ENCODE measurements around the gene MYO1E.
A peak's percentile ranks its signal among the peaks of the same experiment; 100 is the strongest.

MYO1E gene

GRCh38 chr15:59315914-59316451 is 56.7 kb downstream of the MYO1E start:
- DNase-seq, result no peak

- peak in 1 of 2 donors; percentile 46 for DNase-seq
These were observed 58.9 kb downstream of the MYO1E start for GRCh38 chr15:59313641-59314332.

- DNase-seq, result peak; percentile 54 to 74
These were observed 60.5 kb downstream of the MYO1E start for GRCh38 chr15:59312205-59312604.

- no peak for DNase-seq
These were observed 61.5 kb downstream of the MYO1E start for GRCh38 chr15:59311195-59311594.

- DNase-seq, result no peak
These were observed 63.3 kb downstream of the MYO1E start for GRCh38 chr15:59309405-59309804.

DNA sequence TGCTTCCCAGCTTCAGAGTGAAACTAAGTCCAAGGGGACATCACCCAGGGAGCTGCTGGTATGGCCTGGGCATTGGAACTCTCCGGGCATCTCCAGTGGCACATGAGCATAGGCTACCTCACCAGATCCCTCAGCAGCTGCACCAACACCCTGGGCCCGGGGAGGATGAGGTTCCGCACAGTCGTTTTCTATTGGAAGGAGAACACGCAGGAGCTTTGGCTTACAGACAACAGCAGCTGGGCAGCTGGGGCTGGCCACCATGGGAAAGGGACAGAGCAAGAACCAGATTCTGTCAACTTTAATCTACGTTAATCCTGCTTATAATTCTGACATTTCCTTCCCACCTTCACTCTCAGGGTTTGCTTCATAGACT is 65.5 kb downstream of the MYO1E start:
- no peak for DNase-seq

DNA sequence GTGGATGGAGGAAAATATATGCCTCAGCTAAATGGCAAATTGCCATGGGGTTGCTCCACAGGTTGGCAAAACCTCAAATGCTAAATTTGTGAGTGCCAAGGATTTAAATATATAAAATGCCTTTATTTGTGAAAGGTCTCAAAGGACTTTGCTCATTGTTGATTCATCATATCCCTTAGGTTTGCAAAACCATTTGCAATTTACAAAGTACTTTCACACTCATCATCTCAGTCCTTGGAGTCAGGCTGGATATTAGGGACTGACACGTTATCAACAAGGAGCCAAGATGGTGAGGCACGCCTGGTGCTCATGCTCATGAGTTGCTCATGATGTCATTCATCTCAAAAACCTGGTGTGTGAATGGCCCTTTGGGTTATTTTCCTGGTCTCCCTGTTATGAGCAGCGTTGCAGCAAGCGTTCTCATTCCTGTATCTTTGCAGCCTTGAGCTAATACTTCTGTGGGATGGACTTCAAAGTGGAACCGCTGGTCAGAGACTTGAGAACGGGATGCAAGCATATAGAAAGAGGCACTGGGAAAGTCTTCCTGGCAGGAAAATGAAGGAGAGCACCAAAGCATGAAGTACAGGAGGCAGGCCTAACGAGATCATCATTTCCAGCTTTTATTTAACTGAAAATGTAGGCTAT is 66.0 kb downstream of the MYO1E start:
- no peak for DNase-seq

GRCh38 chr15:59304807-59305206 is 67.9 kb downstream of the MYO1E start:
- no peak for DNase-seq

DNA sequence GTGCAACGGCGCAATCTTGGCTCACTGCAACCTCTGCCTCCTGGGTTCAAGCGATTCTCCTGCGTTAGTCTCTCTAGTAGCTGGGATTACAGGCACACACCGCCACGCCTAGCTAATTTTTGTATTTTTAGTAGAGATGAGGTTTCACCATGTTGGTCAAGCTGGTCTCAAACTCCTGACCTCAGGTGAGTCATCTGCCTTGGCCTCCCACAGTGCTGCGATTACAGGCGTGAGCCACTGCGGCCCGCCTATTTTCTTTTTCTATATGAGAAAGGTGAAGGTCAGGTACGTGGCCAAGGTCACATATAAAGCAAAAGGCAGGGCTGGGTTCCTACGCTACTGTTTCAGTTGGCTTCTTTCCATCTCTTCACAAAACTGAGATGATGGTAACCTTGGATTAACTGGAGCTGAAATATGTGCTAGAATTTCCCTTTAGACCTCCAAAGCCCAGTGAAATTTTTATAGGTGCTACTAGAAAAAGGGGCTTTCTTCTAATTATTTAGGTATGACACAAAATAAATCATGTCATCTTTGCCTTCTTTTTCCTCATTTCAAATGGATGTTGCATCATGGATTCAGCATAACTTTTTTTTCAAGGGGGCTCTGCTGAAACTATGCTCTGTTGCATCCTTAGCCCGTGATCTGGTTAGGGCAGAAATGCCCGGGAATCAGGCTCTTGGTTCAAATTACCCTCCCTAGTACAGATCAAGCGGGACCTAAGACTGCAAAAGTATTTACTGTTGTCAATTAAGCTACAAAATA is 68.5 kb downstream of the MYO1E start:
- peak in 1 of 2 donors; percentile 51 for DNase-seq

DNA sequence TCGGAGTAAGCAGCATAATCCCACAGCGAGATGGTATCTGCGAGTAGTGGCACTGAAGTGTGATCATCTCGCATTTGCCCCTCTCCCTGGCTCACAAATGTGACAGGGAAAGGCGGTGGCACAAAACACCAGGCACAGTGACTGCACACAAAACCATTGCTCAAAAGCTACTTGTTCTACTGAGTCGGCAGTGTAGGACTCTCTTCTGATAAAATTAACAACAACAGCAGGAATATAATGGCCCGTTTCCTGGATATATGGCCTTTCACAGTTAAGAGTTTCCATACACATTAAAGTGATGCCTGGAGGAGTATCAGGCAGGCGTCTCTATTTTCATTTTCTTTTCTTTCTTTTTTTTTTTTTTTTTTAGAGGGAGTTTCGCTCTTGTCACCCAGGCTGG is 69.0 kb downstream of the MYO1E start:
- no peak for DNase-seq

GRCh38 chr15:59303136-59303535 is 69.5 kb downstream of the MYO1E start:
- DNase-seq, result no peak

- DNase-seq, result no peak
These were observed 71.1 kb downstream of the MYO1E start for GRCh38 chr15:59301527-59301926.

GRCh38 chr15:59300618-59301139 is 72.0 kb downstream of the MYO1E start:
- DNase-seq, result peak in 1 of 2 donors; percentile 22

- DNase-seq, result peak; percentile 98 to 99
These were observed 72.6 kb downstream of the MYO1E start for GRCh38 chr15:59299929-59300617.

GRCh38 chr15:59298854-59299250 is 73.8 kb downstream of the MYO1E start:
- DNase-seq, result no peak

DNA sequence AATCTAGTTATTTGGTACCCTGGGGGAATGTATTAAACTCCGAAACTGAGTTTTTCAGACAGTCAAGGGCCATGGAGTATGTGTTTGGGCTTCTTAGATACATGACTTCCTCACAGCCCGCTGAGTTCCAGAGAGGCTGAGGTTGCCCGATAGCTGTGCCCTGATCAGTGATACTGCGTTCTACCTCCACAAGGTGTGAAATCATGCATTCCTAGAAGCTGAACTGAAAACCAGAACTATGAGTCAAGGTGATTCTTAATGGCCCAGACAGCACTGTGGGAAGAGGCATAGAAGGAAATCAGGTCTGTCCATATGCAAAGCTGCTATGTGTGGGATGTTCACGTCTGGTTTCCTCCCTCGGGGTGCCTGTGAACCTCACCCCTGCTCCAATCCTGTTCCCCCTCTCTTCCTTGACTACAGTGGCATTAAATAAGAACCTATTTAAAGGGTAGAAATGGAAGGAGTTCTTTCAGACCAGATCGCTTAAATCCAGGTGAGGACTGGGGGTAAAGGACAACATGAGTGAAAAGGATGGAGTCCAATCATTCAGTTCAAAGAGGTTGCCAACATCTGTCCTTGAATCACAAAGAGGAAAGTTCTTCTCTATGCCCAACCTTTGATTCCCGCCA is 74.3 kb downstream of the MYO1E start:
- peak in 1 of 2 donors; percentile 29 for DNase-seq

DNA sequence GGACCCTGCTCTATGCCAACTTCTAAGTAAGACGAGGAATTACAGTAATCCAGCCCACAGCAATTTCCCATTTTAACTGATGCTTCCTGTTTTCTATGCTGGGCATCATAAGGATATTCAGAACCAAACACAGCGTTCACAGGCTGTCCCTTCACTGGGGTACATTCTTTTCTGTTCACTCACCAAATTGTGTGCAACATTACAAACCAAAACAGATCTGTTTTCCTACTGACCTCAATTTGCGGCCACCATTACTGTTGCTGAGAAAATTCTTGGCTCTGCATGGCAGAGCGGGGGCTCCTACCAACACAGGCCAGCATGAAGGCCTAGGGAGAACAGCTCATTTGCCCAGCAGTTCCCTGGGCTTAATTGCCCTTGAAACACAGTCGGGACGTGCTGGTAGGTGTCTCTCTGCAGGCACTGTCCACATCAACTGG is 76.5 kb downstream of the MYO1E start:
- peak; percentile 60 to 65 for DNase-seq

GRCh38 chr15:59295261-59296001 is 77.2 kb downstream of the MYO1E start:
- peak in 1 of 2 donors; percentile 52 for DNase-seq

DNA sequence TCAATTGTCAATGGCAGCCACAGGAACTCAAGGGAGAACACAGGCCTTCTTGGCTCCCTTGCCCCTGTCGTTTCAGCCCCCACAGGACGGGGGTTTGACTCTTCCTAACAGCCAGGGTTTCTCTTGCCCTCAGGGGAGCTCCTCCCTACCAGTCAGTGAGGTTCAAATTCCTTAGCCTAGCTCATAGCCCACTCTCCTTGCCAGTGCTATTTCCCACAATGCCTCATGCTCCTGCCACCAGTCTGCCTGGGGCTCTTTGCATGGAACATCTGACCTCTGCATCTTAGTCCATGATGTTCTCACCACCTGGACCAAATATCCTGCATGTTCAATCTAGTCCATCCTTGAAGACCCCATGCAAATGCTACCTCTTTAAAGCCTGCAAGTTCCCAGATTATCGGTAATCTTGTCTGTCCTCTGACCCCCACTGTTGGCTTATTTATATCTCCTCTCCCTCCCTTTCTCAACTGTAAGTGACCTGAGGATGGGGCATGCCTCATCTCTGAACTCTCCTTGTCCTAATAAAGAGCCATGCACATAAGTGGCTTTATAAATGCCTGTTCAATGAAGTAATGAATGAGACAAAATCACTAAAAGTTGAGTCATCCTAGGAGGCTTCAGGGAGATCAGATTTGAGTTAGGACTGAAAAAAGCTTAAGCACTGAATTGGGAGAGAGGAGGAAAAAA is 78.0 kb downstream of the MYO1E start:
- no peak for DNase-seq

DNA sequence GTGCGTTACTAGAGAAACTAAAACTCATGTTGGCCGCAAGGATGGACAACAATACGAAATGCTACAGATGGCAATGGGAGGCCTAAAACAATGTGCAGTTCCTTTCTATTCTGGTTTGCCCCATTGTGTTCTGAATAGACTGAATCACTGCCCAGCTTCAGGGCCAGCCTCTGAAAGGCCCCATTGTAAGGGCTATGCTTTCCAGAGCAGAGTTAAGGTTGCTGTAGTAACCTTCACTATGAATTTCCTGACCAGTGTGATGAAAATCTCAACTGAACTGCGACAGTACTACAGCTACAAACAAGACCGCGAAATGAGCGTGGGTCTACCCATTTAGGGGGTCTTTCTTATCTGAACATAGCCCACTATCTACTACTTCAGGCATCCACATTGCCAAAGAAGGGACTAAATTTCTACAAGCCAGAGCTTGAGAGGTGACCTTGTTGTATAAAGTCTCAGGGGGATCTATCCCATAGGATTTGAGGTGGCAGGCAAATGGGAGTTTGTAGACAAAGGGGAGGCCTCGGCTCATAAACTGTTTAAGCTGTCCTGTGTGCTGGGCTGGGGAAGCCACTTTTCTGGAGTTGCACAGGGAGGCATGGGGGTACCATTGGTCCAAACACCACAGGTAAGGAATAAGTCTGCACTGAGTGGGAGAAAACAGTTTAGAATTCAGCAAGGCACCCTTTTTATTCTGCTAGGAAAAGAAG is 80.1 kb downstream of the MYO1E start:
- no peak for DNase-seq
